Upper lobe of left lung (tissue), 4 donors: ENCODE measurements around the gene UBE2S.

Experiments
- EP300 ChIP-seq, 4 donors: sonication (generic); formaldehyde crosslinking; IDR thresholded peaks; one replicate each; pipeline ENCODE4 v1.5.1; 2017; ENCODE audit warnings: antibody characterized with exemption in 4 of 4, control low read depth in 2 of 4
- POLR2A ChIP-seq, 4 donors: fragments of 450-650 bp; IDR thresholded peaks; one replicate each; pipeline ENCODE4 v1.5.1; 2016 to 2017; ENCODE audit warnings: antibody characterized with exemption in 4 of 4, mild to moderate bottlenecking in 2 of 4
- POLR2AphosphoS5 ChIP-seq, 2 donors: sonication (generic); formaldehyde crosslinking; IDR thresholded peaks; one replicate each; pipeline ENCODE4 v1.5.1; 2017; ENCODE audit warnings: antibody characterized with exemption in 2 of 2
- TF ChIP-seq, protein P1 (sequence below), 6 experiments: fragments of 450-650 bp in 4 of 6; fragments of 200-600 bp in 2 of 6; sonication (generic) in 2 of 6; IDR thresholded peaks; one replicate each; pipeline ENCODE4 v1.5.1; 2016 to 2019; ENCODE audit warnings: antibody characterized with exemption in 6 of 6

DNA sequence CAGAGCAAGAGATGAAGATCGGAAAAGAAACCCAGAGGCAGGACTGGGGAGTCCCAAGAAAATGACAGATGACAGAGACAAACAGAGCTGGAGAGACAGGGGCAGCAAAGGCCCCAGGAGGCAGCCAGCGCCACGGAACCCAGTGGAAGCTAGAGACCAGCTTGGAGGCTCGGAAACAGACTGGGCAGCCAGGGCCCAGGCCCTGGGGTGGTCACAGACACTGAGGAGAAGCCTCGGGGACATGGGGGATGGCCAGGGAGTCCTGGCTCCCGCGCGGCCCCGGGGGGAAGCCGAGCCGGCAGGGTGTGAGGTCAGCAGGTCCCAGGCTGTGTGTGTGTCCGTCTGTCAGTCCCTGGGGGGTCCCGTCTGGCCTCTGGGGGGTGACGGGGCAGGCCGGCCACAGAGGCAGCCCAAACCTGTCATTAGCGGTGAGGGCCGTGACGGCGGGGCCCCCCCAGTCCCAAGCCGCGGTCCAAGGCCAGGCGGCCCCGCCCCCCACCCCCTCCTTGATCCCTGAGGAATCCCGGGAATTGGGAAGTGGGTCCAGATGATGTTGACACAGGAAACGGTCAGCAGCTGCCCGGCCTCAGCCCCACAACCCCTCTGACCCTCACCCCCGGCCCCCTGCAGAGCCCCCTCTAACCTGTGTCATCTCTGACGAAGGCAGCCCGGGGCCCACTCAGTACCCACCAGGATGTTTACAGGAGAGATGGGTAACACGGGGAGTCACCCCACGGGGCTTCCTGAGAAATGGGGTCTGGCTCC lies 33.4 kb downstream of the UBE2S start:
- TF ChIP-seq, protein P1, sequence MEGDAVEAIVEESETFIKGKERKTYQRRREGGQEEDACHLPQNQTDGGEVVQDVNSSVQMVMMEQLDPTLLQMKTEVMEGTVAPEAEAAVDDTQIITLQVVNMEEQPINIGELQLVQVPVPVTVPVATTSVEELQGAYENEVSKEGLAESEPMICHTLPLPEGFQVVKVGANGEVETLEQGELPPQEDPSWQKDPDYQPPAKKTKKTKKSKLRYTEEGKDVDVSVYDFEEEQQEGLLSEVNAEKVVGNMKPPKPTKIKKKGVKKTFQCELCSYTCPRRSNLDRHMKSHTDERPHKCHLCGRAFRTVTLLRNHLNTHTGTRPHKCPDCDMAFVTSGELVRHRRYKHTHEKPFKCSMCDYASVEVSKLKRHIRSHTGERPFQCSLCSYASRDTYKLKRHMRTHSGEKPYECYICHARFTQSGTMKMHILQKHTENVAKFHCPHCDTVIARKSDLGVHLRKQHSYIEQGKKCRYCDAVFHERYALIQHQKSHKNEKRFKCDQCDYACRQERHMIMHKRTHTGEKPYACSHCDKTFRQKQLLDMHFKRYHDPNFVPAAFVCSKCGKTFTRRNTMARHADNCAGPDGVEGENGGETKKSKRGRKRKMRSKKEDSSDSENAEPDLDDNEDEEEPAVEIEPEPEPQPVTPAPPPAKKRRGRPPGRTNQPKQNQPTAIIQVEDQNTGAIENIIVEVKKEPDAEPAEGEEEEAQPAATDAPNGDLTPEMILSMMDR (IDR thresholded peaks at IDR 0.05), result no peak
- TF ChIP-seq EP300 (IDR thresholded peaks at IDR 0.05), result no peak
- TF ChIP-seq POLR2A (IDR thresholded peaks at IDR 0.05), result no peak
- TF ChIP-seq POLR2AphosphoS5 (IDR thresholded peaks at IDR 0.05), result no peak
